CD4-positive, alpha-beta T cell treated with Interleukin-17A for 4 hours (primary cell): ENCODE results near the gene RPAP3.
"Not testable (repeated sequence)": the region's sequence is repeated elsewhere in the genome, so short reads cannot be mapped to it uniquely, and the experiment has no call there.

Experiments used
- DNase-seq: peaks from one replicate; pipeline ENCODE4 v3.0.0-alpha.2; 2020; ENCODE audit warnings: mixed read lengths

Gene RPAP3

GRCh38 chr12:47717443-47718193 lies 11.8 kb upstream of the RPAP3 start:
- peak; percentile 72 for DNase-seq

GRCh38 chr12:47717046-47717442 lies 11.2 kb upstream of the RPAP3 start:
- no peak for DNase-seq

- DNase-seq, result no peak
These were observed 10.2 kb upstream of the RPAP3 start for GRCh38 chr12:47715877-47716548.

DNA sequence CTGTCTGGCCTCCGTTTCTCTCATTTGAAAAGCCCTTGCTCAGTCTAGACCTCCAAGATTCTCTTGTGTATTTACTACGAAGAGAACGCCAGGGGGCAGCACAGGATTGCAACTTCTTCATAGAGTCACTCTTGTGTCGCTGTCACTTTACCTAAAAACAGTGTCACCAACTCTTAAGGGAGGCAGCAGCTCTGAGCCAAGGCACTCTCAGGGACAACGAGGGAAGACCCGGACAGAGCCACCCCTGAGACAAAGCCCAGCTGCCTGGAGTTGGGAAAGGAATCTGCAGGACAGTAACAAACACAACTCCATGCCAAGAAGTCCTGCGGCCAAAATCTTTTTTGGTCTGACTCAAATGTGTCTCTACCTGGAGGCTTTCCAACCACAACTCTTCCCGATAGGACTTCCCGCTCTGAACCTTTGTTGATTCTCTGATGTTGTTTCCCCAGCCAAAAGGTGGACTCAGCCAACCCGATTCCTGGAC lies 9.6 kb upstream of the RPAP3 start:
- DNase-seq, result peak; percentile 91

DNA sequence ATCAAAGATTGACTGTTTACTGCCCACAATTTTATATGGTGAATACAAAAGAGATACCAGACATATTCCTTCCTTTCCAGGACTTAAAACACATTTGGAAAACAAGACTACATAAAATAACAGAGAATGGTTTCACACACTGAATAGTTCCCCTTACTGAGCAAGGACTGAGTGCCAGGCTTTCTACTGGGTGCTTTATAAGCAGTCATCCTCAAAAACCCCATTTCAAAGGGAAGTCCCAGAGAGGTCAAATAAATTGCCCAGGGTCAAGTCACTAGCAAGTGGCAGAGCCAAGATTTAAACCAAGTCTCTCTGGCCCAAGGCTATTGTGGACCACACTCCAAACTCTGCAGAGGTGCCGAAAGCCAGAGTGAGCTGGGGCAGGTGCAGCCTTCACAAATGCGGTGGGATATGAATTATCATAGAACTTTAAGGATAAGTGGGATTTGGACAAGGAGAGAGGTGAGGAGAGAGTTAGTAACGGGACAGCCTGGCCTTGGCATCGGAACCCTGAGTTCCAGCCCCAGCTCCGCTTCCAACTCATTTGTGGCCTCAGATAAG lies 9.1 kb upstream of the RPAP3 start:
- no peak for DNase-seq

DNA sequence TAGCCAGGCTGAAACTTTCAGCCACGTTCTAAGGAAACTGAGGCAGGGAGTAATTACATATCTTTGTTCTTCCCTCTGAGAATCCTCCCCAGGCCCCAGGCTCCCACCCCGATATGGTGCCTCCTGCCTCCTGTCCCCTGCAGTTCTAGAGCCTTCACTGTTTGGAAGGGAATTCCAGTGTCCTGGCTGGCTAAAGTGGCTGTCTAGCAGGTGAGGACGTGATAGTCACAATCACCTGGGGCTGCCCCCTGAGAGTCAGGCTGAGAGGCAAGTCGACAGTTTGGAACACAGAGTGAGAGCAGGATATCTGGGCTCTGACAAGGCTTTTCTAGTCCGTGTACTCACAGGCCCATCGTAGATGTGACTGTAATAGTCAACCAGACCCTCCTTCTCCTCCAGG lies 6.3 kb upstream of the RPAP3 start:
- DNase-seq, result no peak

- no peak for DNase-seq
These were observed 5.6 kb upstream of the RPAP3 start for GRCh38 chr12:47711448-47711847.

DNA sequence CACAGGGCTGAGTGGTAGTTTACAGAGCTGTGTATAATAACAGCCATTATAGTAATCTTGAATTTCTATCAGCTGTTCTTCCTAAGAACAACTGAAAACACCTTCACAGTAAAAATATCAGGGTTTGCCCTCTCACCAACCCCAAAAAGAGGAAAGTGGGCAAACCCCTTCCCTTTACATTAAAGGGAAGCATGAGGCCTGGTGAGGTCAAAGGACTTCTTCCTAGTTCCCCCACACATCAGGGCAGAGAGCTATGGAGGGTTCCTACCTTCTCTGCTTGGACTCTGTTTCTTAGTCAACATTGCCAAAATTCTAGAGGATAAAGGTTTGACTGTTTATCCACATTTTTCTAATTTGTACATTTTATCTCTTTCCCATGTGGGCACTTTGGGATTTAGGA lies 4.4 kb upstream of the RPAP3 start:
- DNase-seq, result no peak

DNA sequence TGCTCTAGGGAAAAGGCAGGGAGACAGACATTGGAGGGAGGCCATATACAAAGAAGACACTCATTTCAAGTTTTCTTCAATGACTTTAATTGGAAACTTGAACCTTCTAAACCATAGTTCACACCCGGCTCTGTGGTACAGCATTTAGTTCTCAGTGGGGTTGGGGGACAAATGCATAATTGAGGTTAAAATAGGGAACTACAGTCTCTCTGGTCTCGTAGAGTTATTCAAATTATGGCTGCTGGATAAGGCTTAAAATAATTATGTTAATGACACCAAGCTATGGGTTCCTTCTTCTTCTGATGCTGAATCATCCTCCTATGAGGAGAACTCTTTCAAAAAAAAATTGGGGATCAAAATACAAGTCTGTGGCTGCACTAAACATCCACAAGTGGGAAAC lies 3.8 kb upstream of the RPAP3 start:
- DNase-seq, result no peak

- DNase-seq, result no peak
These were observed 3.4 kb upstream of the RPAP3 start for GRCh38 chr12:47709237-47709636.

GRCh38 chr12:47707905-47708543 lies 2.2 kb upstream of the RPAP3 start:
- DNase-seq, result peak; percentile 36

DNA sequence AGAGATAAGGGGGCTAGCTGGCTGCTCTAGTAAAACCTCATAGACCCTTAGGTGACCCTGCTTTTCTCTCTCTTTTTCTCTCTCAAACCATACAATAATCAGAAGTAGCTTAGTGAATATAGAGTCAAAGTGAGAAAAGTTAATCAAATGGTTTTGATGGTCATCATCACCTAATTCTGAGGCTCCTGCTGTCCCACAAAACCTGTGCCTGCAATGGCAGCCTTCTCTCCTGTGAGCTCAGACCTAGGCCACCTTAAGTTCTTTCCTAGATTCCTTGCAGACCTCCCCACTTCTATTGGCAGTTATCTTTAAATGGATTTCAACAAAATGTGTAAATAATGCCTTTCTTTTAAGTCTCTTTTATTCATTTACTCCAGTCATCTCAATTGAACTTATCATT lies 1.5 kb upstream of the RPAP3 start:
- no peak for DNase-seq

DNA sequence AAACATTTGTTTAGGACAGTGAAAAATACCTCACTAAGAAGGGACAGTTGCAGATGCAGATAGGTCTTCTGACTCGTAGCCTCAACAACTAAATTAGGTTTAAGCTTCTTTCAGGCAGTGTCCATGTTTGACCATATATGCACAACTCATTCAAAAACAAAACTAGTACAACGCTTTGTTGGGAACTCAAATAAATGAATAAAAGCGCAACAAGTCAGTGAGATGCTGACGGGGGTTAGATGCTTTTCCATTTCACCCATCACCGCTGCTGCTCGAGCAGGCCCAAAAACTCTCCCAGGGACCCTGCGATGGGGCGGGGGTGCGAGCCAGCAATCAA lies 633 bp downstream of the RPAP3 start:
- no peak for DNase-seq

- no peak for DNase-seq
These were observed 1.1 kb downstream of the RPAP3 start for GRCh38 chr12:47704719-47705118.

DNA sequence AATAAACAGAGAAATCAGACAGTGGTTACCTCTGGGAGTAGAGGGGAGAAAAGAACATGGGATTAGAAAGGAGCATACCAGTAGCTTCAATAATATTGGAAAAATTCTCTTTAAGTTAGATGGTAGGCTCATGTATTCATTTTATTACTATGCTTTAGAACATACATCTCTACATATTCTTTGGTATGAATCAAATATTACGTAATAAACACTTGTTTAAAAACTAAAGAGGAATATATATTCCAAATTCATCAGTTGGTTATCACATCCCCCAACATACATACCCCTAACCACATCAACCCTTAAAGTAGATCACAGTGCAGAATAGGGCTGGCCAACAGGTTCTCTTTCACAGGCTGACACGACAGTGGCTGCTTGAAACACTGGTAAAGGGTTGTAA lies 5.6 kb downstream of the RPAP3 start:
- DNase-seq, result no peak

- no peak for DNase-seq
These were observed 7.2 kb downstream of the RPAP3 start for GRCh38 chr12:47698631-47699030.

DNA sequence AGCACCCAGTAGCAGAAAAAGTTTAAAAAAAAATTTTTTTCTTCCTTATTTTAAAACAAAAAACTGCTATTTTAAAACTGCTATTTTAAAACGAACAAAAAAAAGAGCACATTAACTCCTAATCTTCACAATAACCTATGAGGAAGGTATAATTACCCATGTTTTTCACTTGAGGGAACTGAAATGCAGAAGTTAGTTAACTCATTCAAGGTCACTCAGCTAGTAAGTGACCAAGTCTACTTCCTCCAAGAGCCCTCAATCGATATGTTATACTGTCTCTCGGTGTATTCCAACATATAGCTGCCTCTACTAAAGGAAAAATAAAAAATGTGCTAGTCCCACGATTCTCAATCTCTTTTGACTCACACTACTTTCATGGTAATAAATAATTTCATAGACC lies 7.8 kb downstream of the RPAP3 start:
- no peak for DNase-seq

GRCh38 chr12:47689215-47689614 lies 16.6 kb downstream of the RPAP3 start:
- DNase-seq, result no peak

DNA sequence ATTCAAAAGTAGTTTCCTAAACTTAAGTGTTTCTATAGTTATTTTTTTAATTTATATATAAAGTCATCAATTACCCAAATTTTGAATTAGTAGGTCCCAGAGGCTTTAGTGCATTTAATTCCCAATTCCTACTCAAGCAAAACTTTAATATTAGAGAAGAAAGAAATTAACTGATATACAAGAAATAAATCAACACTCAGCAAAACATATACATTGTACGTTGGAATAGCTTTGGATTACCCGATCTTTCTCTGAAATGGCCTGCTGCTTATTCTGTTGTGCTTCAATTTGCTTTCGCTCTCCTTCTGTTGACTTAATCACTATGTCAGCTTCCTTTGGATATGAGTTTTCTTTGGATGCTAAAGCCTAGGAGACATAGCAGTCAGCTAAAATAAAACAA lies 18.2 kb downstream of the RPAP3 start:
- DNase-seq, result no peak

DNA sequence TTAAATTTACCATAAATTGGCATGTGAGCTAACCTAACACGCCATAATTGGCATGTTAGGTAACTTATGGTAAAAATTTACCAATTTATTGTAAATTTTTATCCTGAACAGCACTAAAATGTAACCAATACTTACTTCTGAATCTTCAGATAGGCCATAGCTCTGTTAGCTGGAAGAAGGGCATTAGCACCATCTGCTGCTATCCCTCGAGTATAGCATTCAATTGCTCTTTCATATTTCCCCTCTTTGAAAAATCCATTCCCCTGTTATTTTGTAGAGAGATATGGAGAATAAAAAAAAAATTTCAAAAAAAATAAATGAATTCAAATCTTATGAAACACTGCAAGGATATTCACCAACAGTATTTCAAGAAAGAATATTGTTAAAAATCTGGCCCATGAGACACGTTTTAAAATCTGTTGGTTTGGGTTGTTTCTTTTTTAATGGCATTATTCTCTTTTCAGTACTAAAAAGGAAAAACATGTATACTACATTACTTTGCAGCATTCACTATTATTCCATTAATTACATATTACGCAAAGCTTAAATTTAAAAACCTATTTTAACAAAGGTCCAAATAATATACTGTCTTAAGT lies 19.1 kb downstream of the RPAP3 start:
- DNase-seq, result peak; percentile 18

- no peak for DNase-seq
These were observed 26.0 kb downstream of the RPAP3 start for GRCh38 chr12:47679785-47680184.

DNA sequence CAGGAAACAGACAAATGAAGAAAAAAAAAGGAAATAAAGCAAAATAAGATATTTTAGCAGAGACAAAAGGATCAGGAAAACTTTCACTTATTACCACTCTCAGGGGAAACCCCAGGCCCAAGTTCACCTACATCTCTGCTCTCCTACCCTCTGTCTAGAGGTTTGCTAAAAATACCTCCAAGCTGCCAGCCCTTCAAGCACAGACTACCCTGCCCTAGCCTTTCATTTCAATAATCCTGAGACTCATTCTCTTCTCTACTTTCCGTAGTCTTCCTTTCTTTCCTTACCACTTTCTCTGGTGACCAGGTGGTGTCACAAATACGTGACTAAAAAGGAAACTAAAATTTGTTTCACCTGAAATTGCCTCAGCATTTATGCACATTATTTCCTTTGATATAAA lies 33.8 kb downstream of the RPAP3 start:
- DNase-seq, result no peak

DNA sequence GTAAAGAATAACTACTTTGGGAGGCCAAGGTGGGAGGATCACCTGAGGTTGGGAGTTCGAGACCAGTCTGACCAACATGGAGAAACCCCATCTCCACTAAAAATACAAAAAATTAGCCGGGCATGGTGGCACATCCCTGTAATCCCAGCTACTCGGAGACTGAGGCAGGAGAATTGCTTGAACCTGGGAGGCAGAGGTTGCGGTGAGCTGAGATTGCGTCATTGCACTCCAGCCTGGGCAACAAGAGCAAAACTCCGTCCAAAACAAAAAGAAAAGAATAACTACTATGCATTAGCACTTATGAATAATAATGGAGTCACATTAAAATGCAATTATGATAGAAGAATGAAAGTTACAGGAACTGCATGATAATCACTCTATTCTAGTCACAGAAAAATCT lies 37.9 kb downstream of the RPAP3 start:
- DNase-seq, result not testable (repeated sequence)
